ENCODE measurements around the gene FABP6.

FABP6 gene

GRCh38 chr5:160263326-160263855 lies 34.1 kb downstream of the FABP6 start:
- DNase-seq = no peak

GRCh38 chr5:160266044-160266443 lies 36.7 kb downstream of the FABP6 start:
- DNase-seq = no peak

- no peak for DNase-seq
Measured at GRCh38 chr5:160266752-160267345, 37.5 kb downstream of the FABP6 start.

- DNase-seq = no peak
Measured at GRCh38 chr5:160268121-160268520, 38.8 kb downstream of the FABP6 start.

- DNase-seq = no peak
Measured at GRCh38 chr5:160269017-160269416, 39.7 kb downstream of the FABP6 start.

GRCh38 chr5:160270704-160271103 lies 41.4 kb downstream of the FABP6 start:
- DNase-seq = no peak

GRCh38 chr5:160271396-160271795 lies 42.1 kb downstream of the FABP6 start:
- no peak for DNase-seq

- DNase-seq = no peak
Measured at GRCh38 chr5:160271836-160272235, 42.5 kb downstream of the FABP6 start.

GRCh38 chr5:160272264-160272663 lies 43.0 kb downstream of the FABP6 start:
- no peak for DNase-seq

- no peak for DNase-seq
Measured at GRCh38 chr5:160272889-160273288, 43.6 kb downstream of the FABP6 start.

GRCh38 chr5:160274483-160274931 lies 45.2 kb downstream of the FABP6 start:
- no peak for DNase-seq

- no peak for DNase-seq
Measured at GRCh38 chr5:160278343-160278742, 49.0 kb downstream of the FABP6 start.

GRCh38 chr5:160280384-160281095 lies 51.2 kb downstream of the FABP6 start:
- no peak for DNase-seq

GRCh38 chr5:160281275-160281674 lies 52.0 kb downstream of the FABP6 start:
- DNase-seq = no peak

- DNase-seq = no peak
Measured at GRCh38 chr5:160284291-160284873, 55.1 kb downstream of the FABP6 start.

- no peak for DNase-seq
Measured at GRCh38 chr5:160285316-160285715, 56.0 kb downstream of the FABP6 start.

GRCh38 chr5:160286947-160287346 lies 57.6 kb downstream of the FABP6 start:
- DNase-seq = no peak

GRCh38 chr5:160287378-160288051 lies 58.2 kb downstream of the FABP6 start:
- no peak for DNase-seq

Measured in activated CD8-positive, alpha-beta memory T cell treated with anti-CD3 and anti-CD28 coated beads for 24 hours (primary cell).